ENCODE measurements around the gene FOSB.

GRCh38 chr19:45456500-45456815 lies 11.3 kb upstream of the FOSB start:
- no peak for TF ChIP-seq CTCF (IDR thresholded peaks at IDR 0.05)
- TF ChIP-seq POLR2A (IDR thresholded peaks at IDR 0.05): no peak
- TF ChIP-seq POLR2AphosphoS5 (IDR thresholded peaks at IDR 0.05): no peak
- no peak for TF ChIP-seq EP300 (IDR thresholded peaks at IDR 0.05)
